ENCODE data around the gene FUT6. TPM values are rescaled to one million over a fixed set of nuclear protein-coding genes. Genes with fewer than 3 reads are reported as not detected.
"Not testable (repeated sequence)": the region's sequence is repeated elsewhere in the genome, so short reads cannot be mapped to it uniquely, and the experiment has no call there.

The FUT6 gene
- total RNA-seq, 2 experiments from 2014 or later, result not detected

DNA sequence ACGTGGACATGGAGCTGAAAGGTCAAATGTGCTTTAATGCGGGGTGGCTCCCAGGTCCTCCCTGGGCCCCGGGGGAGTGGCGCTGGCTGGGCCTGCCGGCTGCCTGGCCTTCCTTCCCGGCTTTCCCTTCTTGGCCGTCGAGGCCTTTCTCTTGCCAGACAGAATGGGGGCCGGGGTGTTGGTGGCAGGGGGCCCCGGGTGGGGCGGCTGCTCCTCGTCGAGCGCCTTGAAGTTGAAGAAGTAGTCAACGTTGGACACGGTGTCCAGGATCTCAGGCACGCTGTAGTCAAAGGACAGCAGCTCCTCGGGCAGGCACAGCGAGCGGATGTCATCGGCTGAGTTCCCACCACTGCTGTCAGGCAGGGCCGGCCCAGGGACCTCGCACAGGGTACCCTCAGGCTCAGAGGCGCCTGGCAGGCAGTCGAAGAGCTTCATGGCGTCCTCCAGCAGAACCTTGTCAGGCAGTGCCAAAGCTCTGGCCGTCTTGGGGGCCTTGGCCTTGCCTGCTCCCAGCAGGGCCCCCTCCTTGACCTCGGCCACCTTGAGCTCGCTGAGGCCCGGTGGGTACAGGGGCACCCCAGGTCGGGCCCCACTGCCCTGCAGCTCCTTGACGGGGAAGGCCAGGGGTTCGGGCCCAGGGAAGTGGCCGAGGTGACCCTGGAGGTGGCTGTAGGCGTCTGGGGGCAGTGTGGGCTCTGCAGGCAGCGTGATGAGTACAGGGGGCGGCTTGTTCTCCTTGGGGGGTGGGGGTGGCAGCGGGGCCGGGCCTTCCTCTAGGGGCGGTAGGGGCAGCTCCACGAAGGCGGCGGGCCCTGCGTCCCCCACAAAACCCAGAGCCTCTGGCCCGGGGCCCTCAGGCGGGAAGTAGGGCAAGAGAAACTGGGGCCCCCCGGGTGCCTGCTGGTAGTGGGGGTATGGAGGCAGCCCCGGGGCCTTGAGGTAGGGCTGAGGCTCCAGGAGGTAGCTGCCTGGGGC lies 56.3 kb downstream of the FUT6 start:
- no peaks in the 10 kb centered on the region for H3K79me2 ChIP-seq (ENCODE audit: insufficient read depth, low read depth, low read length)
- peaks cover 63% of the 10 kb centered on the region for H3K36me3 ChIP-seq (ENCODE audit: insufficient read depth, low read length)
- CTCF ChIA-PET (ENCODE audit: unreplicated experiment), result no interaction called here
- no peaks in the 10 kb centered on the region for H3K4me1 ChIP-seq (ENCODE audit: insufficient read depth, low read length, poor library complexity, severe bottlenecking)
- H4K20me1 ChIP-seq (ENCODE audit: insufficient read depth, low read length), result no peaks in the 10 kb centered on the region
- H3K9me2 ChIP-seq (ENCODE audit: insufficient read depth, low read length), result no peaks in the 10 kb centered on the region
- H2AFZ ChIP-seq (ENCODE audit: low read length), result no peak overlapping the region
- no TSS peak for BruUV-seq (replicated peaks)
- intact Hi-C loops (cut with micrococcal nuclease; ENCODE audit: unreplicated experiment), result no loop called here
- POLR2A ChIA-PET, result no interaction called here
- no peak for DNase-seq (ENCODE audit: low spot score)
- H3K4me3 ChIP-seq (ENCODE audit: low read depth, low read length, poor library complexity, severe bottlenecking), result no peak overlapping the region
- no peaks in the 10 kb centered on the region for H3K9me3 ChIP-seq (ENCODE audit: low read length)
- no peak overlapping the region for H3K27ac ChIP-seq (ENCODE audit: low read depth, low read length, poor library complexity, severe bottlenecking)
- H3K4me2 ChIP-seq (ENCODE audit: low read length), result no peak overlapping the region
- no peak for TF ChIP-seq CTCF (conservative IDR thresholded peaks at IDR 0.05; ENCODE audit: low read length)
- TF ChIP-seq EZH2phosphoT487 (IDR thresholded peaks at IDR 0.05; ENCODE audit: borderline replicate concordance, low read depth, low read length), result no peak

DNA sequence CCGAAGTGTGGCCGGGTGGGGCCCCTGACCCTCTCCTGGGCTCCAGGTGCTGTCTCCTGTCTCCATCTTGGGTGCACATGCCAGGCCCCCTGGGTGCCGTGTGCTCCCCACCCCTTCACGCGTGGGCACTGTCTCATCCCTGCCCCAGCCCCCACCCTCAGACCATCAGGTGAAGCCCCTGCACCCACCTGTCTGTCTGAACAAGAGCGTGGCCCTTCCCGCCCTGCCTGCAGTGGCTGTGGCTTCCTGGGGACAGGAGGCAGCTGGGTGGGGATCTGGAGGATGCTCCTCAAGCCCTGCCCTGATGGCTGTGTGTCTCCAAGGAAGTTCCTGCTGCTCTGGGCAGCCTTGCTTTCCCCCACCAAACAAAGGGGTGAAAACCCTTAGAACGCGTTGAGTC lies 57.2 kb downstream of the FUT6 start:
- no TSS peak for BruUV-seq (replicated peaks)
- ChIA-PET POLR2A (interaction anchor here (0.5 kb wide), 1 partner anchor 543 kb away, joined by 4 read pairs; no protein-coding TSS in a partner anchor), CTCF (ENCODE audit: unreplicated experiment) (no interaction called here)

DNA sequence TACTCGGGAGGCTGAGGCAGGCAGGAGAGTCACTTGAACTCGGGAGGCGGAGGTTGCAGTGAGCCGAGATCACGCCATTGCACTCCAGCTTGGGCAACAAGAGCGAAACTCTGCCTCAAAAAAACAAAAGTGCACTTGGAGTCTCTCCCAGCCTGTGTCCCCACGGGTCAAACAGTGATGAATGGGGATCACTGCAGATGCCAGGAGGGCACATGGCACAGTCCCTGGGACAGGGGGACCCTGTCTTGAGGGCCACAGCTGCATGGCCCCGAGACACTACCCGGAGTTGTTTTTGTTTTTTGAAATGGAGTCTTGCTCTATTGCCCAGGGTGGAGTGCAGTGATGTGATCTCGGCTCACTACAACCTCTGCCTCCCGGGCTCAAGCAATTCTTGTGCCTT lies 58.6 kb downstream of the FUT6 start:
- POLR2A ChIA-PET; intact Hi-C loops (cut with micrococcal nuclease; ENCODE audit: unreplicated experiment); DNase-seq (ENCODE audit: low spot score); H3K4me3 ChIP-seq (ENCODE audit: low read depth, low read length, poor library complexity, severe bottlenecking); H3K27ac ChIP-seq (ENCODE audit: low read depth, low read length, poor library complexity, severe bottlenecking); BruUV-seq (replicated peaks); H3K9me3 ChIP-seq (ENCODE audit: low read length); H3K79me2 ChIP-seq (ENCODE audit: insufficient read depth, low read depth, low read length); H3K4me1 ChIP-seq (ENCODE audit: insufficient read depth, low read length, poor library complexity, severe bottlenecking); H3K4me2 ChIP-seq (ENCODE audit: low read length); CTCF ChIA-PET (ENCODE audit: unreplicated experiment); H2AFZ ChIP-seq (ENCODE audit: low read length); H3K9me2 ChIP-seq (ENCODE audit: insufficient read depth, low read length); H4K20me1 ChIP-seq (ENCODE audit: insufficient read depth, low read length): not testable (repeated sequence)
- peaks cover 40% of the 10 kb centered on the region for H3K36me3 ChIP-seq (ENCODE audit: insufficient read depth, low read length)

More for the DNA sequence above, 57.2 kb downstream of the FUT6 start:
- Histone ChIP-seq H4K20me1 (ENCODE audit: insufficient read depth, low read length) (no peaks in the 10 kb centered on the region), H3K4me3 (ENCODE audit: low read depth, low read length, poor library complexity, severe bottlenecking) (no peak overlapping the region), H3K4me1 (ENCODE audit: insufficient read depth, low read length, poor library complexity, severe bottlenecking) (no peaks in the 10 kb centered on the region), H3K79me2 (ENCODE audit: insufficient read depth, low read depth, low read length) (no peaks in the 10 kb centered on the region), H3K27ac (ENCODE audit: low read depth, low read length, poor library complexity, severe bottlenecking) (no peak overlapping the region), H3K36me3 (ENCODE audit: insufficient read depth, low read length) (peaks cover 54% of the 10 kb centered on the region), H3K4me2 (ENCODE audit: low read length) (no peak overlapping the region), H3K9me2 (ENCODE audit: insufficient read depth, low read length) (no peaks in the 10 kb centered on the region), H3K9me3 (ENCODE audit: low read length) (no peaks in the 10 kb centered on the region), H2AFZ (ENCODE audit: low read length) (no peak overlapping the region)
- DNase-seq (ENCODE audit: low spot score), result no peak
- TF ChIP-seq CTCF (conservative IDR thresholded peaks at IDR 0.05; ENCODE audit: low read length) (no peak), EZH2phosphoT487 (IDR thresholded peaks at IDR 0.05; ENCODE audit: borderline replicate concordance, low read depth, low read length) (no peak)
- intact Hi-C loops (cut with micrococcal nuclease; ENCODE audit: unreplicated experiment), result no loop called here

Other genes starting within 250 kb of the FUT6 start
- 51.7 and 52.8 TPM in 2 replicates for gene SAFB2, start 216.9 kb downstream of the FUT6 start, total RNA-seq (2014; rRNA removed; shearing (Covaris generic))
- 103 and 111 TPM in 2 replicates for gene SAFB2, start 216.9 kb downstream of the FUT6 start, total RNA-seq (2022)
- gene SAFB, start 216.6 kb downstream of the FUT6 start, total RNA-seq (2014; rRNA removed; shearing (Covaris generic)), result 68.9 and 79.4 TPM in 2 replicates
- gene SAFB, start 216.6 kb downstream of the FUT6 start, total RNA-seq (2022), result 172 and 177 TPM in 2 replicates
- gene MICOS13, start 159.2 kb downstream of the FUT6 start, total RNA-seq (2014; rRNA removed; shearing (Covaris generic)), result 102 and 119 TPM in 2 replicates
- 39.2 and 41.7 TPM in 2 replicates for gene MICOS13, start 159.2 kb downstream of the FUT6 start, total RNA-seq (2022)
- gene HSD11B1L, start 158.7 kb downstream of the FUT6 start, total RNA-seq (2014; rRNA removed; shearing (Covaris generic)), result 2.1 and 4.6 TPM in 2 replicates
- gene HSD11B1L, start 158.7 kb downstream of the FUT6 start, total RNA-seq (2022), result 4.6 and 4.9 TPM in 2 replicates
- gene RPL36, start 149.4 kb downstream of the FUT6 start, total RNA-seq (2014; rRNA removed; shearing (Covaris generic)), result 1,836 and 1,936 TPM in 2 replicates
- gene RPL36, start 149.4 kb downstream of the FUT6 start, total RNA-seq (2022), result 1,232 and 1,257 TPM in 2 replicates
- gene LONP1, start 119.6 kb downstream of the FUT6 start, total RNA-seq (2014; rRNA removed; shearing (Covaris generic)), result 170 and 191 TPM in 2 replicates
- 248 and 280 TPM in 2 replicates for gene LONP1, start 119.6 kb downstream of the FUT6 start, total RNA-seq (2022)
- not detected in 2 replicates for gene CATSPERD, start 119.1 kb downstream of the FUT6 start, total RNA-seq (2014; rRNA removed; shearing (Covaris generic))
- gene CATSPERD, start 119.1 kb downstream of the FUT6 start, total RNA-seq (2022), result 0.26 TPM in 1 of 2 replicates, not detected in the other
- gene PRR22, start 55.0 kb downstream of the FUT6 start, total RNA-seq (2014; rRNA removed; shearing (Covaris generic)), result 4.9 and 6.1 TPM in 2 replicates
- gene PRR22, start 55.0 kb downstream of the FUT6 start, total RNA-seq (2022), result 10.5 and 10.6 TPM in 2 replicates
- 55.8 and 63.7 TPM in 2 replicates for gene DUS3L, start 48.5 kb downstream of the FUT6 start, total RNA-seq (2014; rRNA removed; shearing (Covaris generic))
- gene DUS3L, start 48.5 kb downstream of the FUT6 start, total RNA-seq (2022), result 59.6 and 76.9 TPM in 2 replicates
- gene NRTN, start 34.6 kb downstream of the FUT6 start, total RNA-seq (2014; rRNA removed; shearing (Covaris generic)), result 3.2 and 3.9 TPM in 2 replicates
- gene NRTN, start 34.6 kb downstream of the FUT6 start, total RNA-seq (2022), result 0.49 and 1.0 TPM in 2 replicates
- gene FUT3, start 11.7 kb upstream of the FUT6 start, total RNA-seq (2014; rRNA removed; shearing (Covaris generic)), result 0.47 and 0.98 TPM in 2 replicates
- 0.63 TPM in 1 of 2 replicates, not detected in the other for gene FUT3, start 11.7 kb upstream of the FUT6 start, total RNA-seq (2022)
- gene FUT5, start 30.8 kb upstream of the FUT6 start, total RNA-seq (2014; rRNA removed; shearing (Covaris generic)), result 0.09 and 0.93 TPM in 2 replicates
- gene FUT5, start 30.8 kb upstream of the FUT6 start, total RNA-seq (2022), result 0.25 and 0.37 TPM in 2 replicates
- 217 and 293 TPM in 2 replicates for gene NDUFA11, start 64.1 kb upstream of the FUT6 start, total RNA-seq (2014; rRNA removed; shearing (Covaris generic))
- 248 and 280 TPM in 2 replicates for gene NDUFA11, start 64.1 kb upstream of the FUT6 start, total RNA-seq (2022)
- 6.6 and 6.8 TPM in 2 replicates for gene VMAC, start 65.2 kb upstream of the FUT6 start, total RNA-seq (2014; rRNA removed; shearing (Covaris generic))
- gene VMAC, start 65.2 kb upstream of the FUT6 start, total RNA-seq (2022), result 6.0 and 7.9 TPM in 2 replicates
- gene CAPS, start 74.6 kb upstream of the FUT6 start, total RNA-seq (2014; rRNA removed; shearing (Covaris generic)), result 5.6 and 8.1 TPM in 2 replicates
- 11.0 and 12.9 TPM in 2 replicates for gene CAPS, start 74.6 kb upstream of the FUT6 start, total RNA-seq (2022)
- gene RANBP3, start 138.4 kb upstream of the FUT6 start, total RNA-seq (2014; rRNA removed; shearing (Covaris generic)), result 63.7 and 74.3 TPM in 2 replicates
- gene RANBP3, start 138.4 kb upstream of the FUT6 start, total RNA-seq (2022), result 90.2 and 99.9 TPM in 2 replicates